Measurements from ENCODE around the gene RPL32.
"Not testable (repeated sequence)": the region's sequence is repeated elsewhere in the genome, so short reads cannot be mapped to it uniquely, and the experiment has no call there.

The RPL32 gene

GRCh38 chr3:12871404-12871983, 30.1 kb upstream of the RPL32 start:
- DNase-seq = no peak

GRCh38 chr3:12870942-12871341, 29.6 kb upstream of the RPL32 start:
- DNase-seq = no peak

GRCh38 chr3:12869035-12869621, 27.8 kb upstream of the RPL32 start:
- peak; percentile 56 for DNase-seq

DNA sequence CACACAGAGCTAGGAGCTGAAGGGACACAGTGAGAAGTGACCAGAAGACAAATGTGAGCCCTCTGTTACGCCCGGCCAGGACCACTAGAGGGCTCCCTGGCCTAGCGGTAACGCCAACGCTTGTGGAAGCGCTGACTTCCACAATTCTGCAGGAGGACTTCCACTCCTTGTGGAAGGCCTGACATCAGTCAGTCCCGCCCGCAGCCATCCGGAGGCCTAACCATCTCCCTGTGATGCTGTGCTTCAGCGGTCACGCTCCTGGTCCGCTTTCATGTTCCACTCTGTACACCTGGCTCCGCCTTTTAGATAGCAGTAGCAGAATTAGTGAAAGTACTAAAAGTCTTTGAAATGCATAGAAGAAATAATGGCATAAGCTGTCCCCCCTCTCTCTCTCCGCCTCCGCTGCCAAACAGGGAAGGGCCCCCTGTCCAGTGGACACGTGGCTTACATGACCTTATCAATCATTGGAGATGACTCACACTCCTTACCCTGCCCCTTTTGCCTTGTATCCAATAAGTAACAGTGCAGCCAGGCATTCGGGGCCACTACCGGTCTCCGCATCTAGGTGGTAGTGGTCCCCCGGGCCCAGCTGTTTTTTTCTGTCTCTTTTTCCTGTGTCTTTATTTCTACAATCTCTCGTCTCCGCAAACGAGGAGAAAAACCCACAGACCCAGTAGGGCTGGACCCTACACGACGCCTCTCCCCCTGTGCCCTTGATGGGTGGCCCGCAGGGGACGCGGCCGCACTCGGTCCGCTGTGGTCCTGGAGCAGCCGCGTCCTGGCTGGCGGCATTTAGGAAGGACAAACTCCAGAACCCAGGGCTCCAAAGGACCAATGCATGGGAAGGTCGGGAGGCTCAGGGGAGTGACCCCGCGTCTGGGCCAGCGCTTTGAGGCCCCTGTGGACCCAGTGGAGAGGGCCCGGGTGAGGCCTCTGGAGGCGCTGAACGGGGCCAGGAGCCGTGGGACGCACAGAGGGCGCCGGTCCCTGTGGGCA, 27.0 kb upstream of the RPL32 start:
- DNase-seq = peak; percentile 74

DNA sequence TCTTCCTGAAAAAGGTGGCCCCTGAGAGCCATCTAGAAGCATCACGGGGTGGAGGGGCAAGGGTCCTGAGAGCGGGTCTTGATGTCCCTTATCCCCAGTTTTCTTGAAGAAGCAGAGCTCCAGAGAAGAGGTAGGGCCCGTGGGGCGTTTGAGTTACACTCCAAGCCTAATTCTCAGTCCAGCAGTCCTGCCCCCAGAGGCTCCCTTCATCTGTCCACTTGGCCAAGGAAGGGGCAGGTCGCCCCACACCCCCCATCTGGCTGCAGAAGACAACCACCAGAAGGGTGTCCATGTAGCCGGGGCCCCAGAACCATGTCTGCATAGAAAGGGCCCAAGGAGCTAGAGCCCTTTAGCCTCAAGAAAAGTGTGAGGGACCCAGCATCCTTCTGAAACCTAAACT, 25.5 kb upstream of the RPL32 start:
- no peak for DNase-seq

- DNase-seq = no peak
Observed at GRCh38 chr3:12865271-12865670, 23.9 kb upstream of the RPL32 start.

- DNase-seq = no peak
Observed at GRCh38 chr3:12862387-12862786, 21.0 kb upstream of the RPL32 start.

GRCh38 chr3:12861611-12862010, 20.2 kb upstream of the RPL32 start:
- no peak for DNase-seq

DNA sequence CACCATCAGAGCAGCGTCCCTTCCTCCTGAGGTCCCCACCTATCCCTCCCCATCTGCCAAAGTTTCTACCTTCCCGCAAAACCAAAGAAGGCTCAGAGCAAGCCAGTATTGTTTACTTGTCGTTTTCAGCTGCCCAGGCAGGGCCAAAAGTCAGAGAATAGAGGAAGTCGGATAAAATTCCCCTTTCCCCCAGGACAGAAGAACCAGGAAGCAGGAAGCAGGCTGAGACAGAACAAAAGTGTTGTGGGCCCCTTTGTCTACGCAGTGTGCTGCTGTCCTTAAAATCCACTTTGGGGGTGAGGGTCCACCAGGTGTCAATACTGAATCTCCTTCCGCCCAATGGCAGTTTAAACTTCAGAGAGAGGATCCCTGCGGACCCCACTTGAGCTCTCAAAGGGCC, 18.5 kb upstream of the RPL32 start:
- DNase-seq = no peak

GRCh38 chr3:12856626-12857025, 15.3 kb upstream of the RPL32 start:
- no peak for DNase-seq

DNA sequence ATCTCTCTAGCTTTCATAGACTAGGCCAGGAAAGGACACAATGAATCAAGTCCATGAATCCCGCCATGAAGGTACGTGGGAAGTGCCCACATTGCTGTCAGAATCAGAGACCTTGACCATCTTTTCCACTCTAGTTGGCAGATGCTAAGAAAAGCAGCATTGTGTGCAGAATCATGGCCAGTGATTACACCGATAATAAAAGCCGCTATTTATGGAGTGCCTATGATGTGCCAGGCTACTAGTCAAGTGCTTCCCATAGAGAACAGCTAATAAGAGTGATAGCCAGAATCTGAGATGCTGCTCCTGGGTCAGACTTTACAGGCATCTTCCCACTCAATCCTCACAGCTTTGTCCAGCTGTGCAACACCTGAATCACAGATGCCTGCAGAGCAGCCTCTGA, 13.2 kb upstream of the RPL32 start:
- DNase-seq = no peak

GRCh38 chr3:12853847-12854246, 12.5 kb upstream of the RPL32 start:
- DNase-seq = not testable (repeated sequence)

DNA sequence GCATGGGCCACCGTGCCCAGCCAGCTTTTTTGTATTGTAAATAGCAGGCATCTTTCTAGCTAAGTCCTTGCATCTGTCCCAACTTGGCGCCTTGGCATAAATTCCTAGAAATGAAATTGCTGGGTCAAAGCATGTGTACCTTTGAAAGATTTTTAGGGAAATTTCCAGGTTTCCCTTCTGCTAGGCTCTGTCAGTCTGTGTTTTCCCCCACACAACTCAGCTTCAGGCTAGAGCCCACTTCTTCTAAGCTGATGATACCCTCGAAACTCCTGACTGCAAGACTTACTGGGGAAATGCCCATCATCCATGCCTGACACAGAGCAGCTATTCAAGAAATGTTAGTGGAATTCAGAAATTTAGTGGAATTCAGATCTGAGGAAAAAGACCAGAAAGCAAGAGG, 10.8 kb upstream of the RPL32 start:
- DNase-seq = no peak

DNA sequence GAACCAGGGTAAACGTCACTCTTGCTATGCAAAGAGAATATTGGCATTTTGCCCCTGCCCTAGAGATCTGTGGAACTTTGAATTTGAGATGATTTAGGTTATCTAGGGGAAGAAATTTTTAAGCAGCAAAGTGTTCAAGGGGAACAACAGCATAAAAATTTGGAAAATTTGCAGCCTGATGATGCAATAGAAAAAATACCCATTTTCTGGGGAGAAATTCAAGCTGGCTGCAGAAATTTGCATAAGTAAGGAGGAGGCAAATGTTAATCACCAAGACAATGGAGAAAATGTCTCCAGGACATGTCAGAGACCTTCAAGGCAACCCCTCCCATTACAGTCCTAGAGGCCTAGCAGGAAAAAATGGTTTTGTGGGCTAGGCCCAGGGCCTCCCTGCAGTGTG, 4.4 kb upstream of the RPL32 start:
- no peak for DNase-seq

DNA sequence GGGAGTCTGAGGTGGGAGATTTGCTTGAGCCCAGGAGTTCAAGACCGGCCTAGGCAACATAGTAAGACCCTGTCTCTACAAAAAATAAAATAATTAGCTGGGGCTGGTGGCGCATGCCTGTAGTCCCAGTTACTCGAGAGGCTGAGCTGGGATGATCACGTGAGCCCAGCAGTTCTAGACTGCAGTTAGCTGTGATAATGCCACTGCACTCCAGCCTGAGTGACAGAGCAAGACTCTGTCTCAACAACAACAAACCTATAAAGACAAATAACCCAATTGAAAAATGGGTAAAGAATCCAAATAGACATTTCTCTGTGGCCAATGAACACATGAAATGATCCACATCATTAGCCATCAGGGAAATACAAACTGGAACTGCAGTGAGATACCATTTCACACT, 1.1 kb upstream of the RPL32 start:
- DNase-seq = no peak

GRCh38 chr3:12841970-12842328, 584 bp upstream of the RPL32 start:
- no peak for DNase-seq

DNA sequence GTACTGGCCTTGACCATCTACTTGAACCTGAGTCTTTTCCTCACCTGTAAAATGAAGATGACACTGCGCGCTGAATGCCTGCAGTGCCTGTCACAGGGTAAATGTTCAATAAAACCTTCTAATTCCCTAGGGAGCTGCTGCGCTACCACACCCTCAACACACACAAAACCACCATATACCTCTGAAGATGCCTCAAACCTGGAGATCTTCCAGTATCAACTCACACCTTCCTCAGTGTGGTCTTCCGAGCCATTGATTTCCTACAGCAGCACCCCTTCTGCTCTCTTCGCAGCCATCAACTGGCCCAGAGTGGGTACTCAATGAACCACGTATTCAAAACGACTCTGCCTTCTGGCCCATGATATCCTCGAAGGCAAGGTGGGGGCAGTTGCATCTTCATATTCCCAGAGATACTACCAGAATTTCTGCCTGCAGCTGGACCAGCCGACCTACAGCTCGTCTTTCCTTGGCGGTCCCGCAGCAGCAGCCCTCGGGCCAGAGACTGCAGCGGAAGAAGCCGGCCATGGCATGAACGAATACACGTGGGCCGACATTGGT, 695 bp downstream of the RPL32 start:
- no peak for DNase-seq

GRCh38 chr3:12840148-12840547, 1.2 kb downstream of the RPL32 start:
- DNase-seq = not testable (repeated sequence)

- DNase-seq = no peak
Observed at GRCh38 chr3:12839156-12839946, 2.0 kb downstream of the RPL32 start.

DNA sequence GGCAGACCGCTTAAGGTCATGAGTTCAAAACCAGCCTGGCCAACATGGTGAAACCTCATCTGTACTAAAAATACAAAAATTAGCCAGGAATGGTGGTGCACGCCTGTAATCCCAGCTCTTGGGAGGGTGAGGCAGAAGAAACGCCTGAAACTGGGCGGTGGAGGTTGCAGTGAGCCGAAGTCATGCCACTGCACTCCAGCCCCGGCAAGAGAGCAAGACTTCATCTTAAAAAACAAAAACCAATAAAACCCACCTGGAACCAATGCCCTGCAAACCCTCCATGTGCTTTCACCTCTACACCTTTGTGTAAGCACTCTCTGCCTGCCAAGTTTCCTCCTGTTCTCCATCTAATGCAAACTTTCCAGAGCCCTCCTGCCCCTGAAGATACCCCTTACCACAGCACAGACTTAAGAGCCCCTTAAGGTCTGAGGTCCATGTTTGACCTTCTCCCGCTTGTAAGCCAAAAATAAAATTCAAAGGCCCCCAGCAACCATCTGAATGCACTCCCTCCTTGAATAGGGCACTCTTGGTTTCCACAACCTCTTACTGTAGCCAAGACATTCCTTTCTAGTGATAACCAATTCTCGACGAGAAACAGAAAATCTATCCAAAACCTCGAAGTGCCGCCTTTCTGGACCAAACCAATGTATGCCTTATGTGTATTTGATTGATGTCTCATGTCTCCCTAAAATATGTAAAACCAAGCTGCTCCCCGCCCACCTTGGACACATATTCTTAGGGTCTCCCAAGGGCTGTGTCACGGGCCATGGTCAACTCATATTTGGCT, 3.0 kb downstream of the RPL32 start:
- no peak for DNase-seq

DNA sequence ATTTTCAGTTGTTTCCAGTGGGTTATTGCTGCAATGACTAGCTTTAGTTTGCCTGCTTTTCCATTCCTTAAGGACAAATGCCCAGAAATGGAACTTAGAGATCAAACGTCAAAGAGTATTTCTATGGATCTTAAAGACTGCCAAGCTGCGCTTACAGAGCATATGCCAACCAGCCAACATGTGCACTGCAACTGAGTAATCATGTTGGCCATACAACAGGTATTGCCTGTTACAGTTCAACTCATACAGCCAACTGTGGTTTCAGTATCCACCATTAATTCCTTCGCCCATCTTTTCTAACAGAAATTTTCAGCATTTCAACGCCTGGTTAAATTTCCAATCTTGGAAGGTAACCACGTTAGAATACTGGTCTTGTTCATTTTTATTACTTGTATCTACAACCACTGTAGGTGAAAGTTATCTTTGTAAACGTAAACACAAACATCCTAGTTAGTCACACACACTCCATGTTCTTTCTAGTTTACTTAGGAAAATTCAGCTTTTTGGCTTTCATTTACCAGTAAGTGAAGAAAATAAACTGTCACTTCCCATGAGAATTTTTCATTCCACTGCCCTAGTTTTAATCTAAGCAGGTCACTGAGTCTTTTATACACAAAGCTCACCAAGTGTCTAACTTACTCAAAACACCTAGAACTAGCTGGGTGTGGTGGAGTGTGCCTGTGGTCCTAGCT, 3.9 kb downstream of the RPL32 start:
- DNase-seq = no peak

All from right kidney (tissue), 1 donor.